Adrenal gland (tissue), 5 donors: Measurements from ENCODE around the gene RPL29.

Experiments
- POLR2A ChIP-seq, 2 donors: fragments of 450-650 bp; IDR thresholded peaks; one replicate each; pipeline ENCODE4 v1.6.1; 2017; ENCODE audit warnings: antibody characterized with exemption in 2 of 2, mild to moderate bottlenecking in 2 of 2, moderate library complexity in 1 of 2
- TF ChIP-seq, protein P1 (sequence below), 6 experiments: fragments of 450-650 bp in 4 of 6; fragments of 200-600 bp in 2 of 6; sonication (generic) in 1 of 6; IDR thresholded peaks; 1 replicate in 5 of 6; 2 replicates in 1 of 6; pipeline versions ENCODE4 v1.5.1 to v1.8.0; 2016 to 2021; ENCODE audit warnings: antibody characterized with exemption in 6 of 6, mild to moderate bottlenecking in 2 of 6, moderate library complexity in 1 of 6
- donor health status: DM: no; HTN: no; CAD: no.

DNA sequence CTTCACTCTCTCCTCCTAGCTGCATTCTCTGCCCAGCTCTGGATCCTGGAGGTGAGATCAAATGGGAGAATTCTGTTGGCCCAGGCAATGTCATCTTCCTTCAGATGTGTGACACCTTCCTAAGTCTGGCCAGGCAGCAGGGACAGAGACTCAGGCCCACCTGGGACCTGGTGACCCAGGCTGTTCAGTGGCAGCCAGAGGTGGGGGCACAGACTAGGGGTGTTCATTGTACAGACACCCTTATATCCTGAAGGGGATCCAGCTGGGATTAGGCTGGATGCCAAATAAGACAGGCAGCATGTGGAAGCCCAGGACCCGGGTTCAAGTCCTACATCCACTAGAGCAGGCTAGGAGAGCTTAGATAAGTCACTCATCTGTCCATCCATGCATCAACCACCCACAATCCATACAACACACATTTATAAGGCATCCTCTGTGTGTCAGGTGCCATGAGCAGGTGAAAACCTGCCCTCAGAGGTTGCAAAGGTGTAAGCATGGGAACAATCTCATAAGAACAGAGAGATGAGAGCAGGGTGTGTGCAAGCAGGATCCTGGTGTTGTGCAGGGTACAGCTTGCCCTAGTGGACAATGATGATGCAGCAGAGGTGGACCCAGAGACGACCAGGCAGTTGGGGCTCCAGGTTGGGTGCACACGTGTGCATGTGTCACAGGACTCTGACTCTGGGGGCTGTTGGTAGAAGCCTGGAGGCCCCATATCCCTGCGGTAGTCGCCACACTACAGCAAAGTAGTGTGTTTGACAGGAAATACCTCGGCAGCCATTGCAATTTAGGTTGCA, 18.3 kb upstream of the RPL29 start:
- TF ChIP-seq POLR2A (IDR thresholded peaks at IDR 0.05) = no peak
- TF ChIP-seq, protein P1, sequence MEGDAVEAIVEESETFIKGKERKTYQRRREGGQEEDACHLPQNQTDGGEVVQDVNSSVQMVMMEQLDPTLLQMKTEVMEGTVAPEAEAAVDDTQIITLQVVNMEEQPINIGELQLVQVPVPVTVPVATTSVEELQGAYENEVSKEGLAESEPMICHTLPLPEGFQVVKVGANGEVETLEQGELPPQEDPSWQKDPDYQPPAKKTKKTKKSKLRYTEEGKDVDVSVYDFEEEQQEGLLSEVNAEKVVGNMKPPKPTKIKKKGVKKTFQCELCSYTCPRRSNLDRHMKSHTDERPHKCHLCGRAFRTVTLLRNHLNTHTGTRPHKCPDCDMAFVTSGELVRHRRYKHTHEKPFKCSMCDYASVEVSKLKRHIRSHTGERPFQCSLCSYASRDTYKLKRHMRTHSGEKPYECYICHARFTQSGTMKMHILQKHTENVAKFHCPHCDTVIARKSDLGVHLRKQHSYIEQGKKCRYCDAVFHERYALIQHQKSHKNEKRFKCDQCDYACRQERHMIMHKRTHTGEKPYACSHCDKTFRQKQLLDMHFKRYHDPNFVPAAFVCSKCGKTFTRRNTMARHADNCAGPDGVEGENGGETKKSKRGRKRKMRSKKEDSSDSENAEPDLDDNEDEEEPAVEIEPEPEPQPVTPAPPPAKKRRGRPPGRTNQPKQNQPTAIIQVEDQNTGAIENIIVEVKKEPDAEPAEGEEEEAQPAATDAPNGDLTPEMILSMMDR (IDR thresholded peaks at IDR 0.05) = no peak
